Retina (tissue), 1 donor: ENCODE results near the gene ZNF607.
A peak's percentile ranks its signal among the peaks of the same experiment; 100 is the strongest.
"Not testable (repeated sequence)": the region's sequence is repeated elsewhere in the genome, so short reads cannot be mapped to it uniquely, and the experiment has no call there.

ENCODE experiments used
- DNase-seq: peaks from one replicate; pipeline ENCODE4 v3.0.0-alpha.2; 2016

ZNF607 gene

DNA sequence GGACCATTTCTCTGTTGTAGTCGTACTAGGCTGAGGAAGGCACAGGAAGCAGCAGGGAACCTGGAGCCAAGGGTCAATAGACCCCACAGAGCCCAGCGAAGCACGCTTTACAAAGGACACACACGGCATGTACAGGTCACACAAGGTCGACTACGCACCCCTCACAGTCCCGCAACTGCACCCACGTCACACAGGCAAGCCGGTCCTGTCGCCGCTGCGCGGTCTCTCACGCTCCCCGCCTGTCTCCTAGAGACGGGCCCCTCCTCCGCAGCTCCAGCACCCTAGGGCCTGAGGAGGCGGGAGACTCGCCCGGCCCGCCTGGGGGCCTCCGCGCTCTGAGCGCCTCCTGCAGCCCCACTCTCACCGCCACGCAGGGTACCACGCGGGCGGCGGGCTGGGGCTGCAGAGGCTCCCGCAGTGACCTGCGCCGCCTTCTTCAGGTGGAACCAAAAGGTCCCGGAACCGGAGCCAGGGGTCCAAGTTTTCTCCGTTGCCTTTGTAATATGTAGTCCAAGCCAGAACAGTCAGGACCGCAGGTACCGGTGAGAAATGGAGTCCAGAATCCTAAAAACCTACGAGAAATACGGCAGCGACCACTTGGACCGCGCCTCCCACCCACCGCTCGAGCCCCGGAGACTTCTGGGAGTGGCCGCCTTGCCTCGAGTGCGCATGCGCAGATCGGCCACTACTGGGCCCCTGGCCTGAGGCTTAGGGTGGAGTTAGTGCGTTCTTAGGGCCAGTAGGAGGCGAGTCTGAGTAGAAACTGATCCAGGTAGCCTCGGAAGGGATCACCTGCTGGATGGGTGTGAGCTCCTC is at the start of gene ZNF607:
Gene ZNF607 (minus strand): TSS at position 651 of the 816 bp plus-strand sequence. CDS start 8,143 bp downstream, outside the sequence.
- DNase-seq: peak; percentile 97

DNA sequence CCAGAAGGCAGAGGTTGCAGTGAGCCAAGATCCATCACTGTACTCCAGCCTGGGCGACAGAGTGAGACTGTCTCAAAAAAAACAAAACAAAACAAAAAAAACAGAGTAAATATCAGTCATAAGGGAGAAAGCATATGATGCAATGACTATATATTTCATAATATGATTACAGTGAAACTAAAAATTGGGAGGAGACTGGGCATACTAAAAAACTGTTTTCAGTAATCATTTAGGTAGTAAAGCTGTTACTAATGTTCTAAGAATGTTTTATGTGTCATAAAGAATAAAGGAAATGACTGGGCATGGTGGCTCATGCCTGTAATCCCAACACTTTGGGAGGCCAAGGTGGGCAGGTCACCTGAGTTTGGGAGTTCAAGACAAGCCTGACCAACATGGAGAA is 43.9 kb upstream of the ZNF607 start:
- DNase-seq: no peak

DNA sequence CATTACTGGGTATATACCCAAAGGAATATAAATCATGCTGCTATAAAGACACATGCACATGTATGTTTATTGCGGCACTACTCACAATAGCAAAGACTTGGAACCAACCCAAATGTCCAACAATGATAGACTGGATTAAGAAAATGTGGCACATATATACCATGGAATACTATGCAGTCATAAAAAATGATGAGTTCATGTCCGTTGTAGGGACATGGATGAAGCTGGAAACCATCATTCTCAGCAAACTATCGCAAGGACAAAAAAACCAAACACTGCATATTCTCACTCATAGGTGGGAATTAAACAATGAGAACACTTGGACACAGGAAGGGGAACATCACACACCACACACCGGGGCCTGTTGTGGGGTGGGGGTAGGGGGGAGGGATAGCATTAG is 38.1 kb upstream of the ZNF607 start:
- DNase-seq: not testable (repeated sequence)

DNA sequence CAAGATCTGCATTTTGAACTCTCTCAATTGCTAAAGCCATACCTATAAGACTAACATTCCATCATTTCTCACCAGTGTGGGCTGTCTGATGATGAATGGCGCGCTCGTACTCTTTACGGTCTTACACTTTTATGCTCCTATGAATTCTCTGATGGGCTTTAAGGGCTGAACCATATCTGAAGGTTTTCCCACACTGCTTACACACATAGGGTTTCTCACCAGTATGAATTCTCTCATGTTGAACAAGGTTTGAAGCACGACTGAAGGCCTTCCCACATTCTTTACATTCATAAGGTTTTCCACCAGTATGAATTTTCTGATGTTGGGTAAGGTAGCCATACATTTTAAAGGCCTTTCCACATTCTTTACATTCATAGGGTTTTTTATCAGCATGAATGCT is 18.8 kb upstream of the ZNF607 start:
- no peak for DNase-seq

DNA sequence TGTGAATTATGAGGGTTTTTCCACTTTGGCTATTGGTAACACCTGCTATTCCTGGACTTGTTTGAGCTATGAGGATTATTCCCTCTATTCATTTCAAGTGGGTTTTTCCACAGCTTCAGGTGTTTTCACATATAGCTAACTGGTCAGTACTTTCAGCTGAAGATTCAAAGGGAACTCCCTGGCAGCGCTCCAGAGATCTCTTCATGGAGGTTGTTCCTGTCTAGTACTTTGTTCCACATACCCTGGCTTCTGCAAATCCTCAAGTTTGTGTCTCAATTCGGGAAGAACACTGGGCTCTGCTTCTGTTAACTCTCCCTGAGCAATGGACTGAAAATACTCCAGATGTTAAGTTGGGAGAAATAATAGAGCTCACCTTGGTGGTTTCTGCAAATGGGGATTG is 5.6 kb upstream of the ZNF607 start:
- DNase-seq: no peak

DNA sequence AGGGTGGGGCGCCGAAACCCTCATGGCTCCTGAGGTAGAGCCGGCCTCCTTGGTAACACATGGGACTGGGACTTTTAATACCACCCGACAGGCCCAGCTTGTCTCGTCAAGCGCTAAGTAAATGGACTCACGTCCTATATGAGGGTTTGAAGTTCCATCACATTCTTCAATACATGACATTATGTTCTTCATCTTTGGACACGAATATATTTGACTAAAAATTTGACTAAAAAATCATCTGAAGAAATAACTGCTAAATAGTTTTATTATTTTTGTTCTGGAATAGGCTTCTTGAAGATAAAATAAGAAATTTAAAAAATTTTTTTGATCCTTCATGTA is 335 bp upstream of the ZNF607 start:
- no peak for DNase-seq

DNA sequence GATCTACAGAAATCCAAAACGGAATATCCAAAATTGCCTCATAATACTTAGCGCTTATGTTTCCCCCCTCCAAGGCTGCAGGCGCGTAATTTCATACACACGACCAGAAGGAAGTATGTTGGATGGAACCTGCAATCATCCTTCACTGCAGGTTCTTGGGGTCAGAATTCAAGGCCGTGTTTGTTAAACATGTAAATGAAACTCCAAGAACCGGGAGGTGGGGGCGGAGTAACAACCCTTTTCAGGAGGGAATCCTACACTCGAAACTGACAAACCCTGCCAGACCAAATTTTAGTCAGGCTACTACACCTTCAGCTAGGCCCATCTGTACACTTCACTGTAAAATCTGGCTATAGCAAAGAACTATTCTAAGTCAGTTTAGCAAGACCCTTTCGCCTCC is 1.3 kb downstream of the ZNF607 start:
- DNase-seq: peak; percentile 9

DNA sequence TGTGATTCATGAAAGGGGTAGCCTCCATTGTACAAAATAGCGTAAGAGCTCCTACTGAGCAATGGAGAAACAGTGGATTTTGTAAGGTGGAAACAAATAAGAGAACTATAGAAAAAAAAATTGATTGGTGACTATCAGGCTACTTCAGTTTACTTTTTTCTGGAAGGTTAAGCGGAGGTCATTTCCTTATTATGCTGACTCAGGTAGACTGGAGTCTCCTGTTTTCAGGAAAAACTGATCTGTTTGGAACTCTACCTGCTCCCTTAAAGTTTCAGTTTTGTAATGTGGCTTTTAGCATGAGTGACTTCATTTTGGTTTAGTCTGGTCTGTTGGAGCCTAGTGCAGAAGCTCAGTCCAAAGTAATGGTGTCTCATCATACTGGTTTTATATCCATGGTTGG is 3.4 kb downstream of the ZNF607 start:
- no peak for DNase-seq

DNA sequence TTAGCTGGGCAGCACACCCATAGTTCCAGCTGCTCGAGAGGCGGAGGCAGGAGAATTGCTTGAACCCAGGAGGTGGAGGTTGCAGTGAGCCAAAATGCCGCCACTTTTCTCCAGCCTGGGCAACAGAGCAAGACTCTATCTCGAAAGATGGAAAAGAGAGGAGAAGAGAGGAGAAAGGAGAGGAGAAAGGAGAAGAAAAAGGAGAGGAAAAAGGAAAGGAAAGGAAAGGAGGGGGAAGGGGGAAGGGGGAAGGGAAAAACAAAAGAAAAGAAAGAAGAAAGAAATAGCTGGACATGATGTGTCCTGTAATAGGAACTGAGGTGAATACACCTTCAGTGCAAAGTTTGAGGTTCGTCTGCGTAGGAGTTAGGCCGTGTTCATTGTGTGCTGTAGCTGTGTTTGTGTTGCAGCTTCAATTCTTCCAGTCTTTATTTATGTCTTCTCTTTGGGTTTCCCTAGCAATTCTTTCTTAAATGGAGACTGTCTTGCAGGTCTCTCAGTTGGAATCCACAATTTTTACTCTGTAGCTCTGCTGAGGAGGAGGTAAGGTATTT is 13.4 kb downstream of the ZNF607 start:
- no peak for DNase-seq

DNA sequence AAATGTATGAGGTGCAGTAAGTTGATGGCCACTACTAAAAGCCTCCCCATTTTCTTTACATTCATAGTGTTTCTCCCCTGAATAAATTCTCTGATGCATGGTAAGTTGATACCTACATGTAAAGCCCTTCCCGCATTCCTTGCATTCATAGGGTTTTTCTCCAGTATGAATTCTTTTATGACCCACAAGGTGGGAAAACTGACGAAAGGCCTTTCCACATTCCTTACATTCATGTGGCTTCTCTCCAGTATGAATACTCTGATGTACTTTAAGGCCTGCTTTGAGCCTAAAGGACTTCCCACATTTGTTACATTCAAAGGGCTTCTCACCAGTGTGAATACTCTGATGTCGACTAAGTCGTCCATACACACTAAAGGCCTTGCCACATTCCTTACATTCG is 20.5 kb downstream of the ZNF607 start:
- DNase-seq: no peak

DNA sequence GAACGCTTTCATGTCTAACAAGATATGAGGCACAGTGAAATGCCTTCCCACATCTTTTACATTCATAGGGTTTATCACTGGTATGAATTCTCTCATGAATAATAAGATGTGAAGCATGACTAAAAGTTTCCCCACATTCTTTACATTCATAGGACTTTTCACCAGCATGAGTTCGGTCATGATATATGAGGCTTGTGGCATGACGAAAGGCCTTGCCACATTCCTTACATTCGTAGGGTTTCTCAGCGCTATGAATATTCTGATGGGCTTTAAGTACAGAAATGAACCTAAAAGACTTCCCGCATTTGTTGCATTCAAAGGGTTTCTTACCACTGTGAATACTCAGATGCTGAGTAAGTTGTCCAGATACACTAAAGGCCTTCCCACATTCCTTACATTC is 21.3 kb downstream of the ZNF607 start:
- DNase-seq: no peak

DNA sequence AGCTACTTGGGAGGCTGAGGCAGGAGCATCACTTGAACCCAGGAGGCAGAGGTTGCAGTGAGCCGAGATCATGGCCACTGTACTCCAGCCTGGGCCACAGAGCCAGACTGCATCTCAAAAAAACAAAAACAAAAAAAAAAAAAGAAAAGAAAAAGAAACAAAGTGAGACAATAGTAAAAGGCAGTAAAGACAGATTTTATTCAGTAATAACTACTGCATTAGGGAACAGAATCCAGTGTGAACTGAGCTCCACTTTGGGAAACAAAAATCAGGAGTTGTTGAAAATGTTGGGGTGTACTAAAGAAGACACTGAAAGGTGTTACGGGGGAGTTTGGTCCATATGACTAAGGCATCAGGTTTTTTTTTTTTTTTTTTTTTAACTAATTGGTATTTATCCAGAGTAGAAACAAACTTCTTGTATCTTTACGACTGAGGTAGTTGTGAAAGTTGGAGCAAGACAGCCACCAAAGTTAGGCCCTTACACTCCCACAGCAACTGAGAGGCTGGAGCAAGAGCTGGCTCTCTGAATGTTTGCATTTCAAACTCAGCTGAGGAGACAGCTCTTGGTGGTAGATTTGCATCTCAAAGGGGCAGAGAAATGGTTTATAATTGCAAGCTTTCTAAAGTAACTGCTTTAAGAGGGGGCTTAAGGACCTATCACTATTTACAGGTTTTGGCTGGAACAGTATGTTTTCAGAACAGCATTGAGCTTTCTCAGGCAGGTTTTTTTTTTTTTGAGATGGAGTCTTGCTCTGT is 24.2 kb downstream of the ZNF607 start:
- DNase-seq: no peak

DNA sequence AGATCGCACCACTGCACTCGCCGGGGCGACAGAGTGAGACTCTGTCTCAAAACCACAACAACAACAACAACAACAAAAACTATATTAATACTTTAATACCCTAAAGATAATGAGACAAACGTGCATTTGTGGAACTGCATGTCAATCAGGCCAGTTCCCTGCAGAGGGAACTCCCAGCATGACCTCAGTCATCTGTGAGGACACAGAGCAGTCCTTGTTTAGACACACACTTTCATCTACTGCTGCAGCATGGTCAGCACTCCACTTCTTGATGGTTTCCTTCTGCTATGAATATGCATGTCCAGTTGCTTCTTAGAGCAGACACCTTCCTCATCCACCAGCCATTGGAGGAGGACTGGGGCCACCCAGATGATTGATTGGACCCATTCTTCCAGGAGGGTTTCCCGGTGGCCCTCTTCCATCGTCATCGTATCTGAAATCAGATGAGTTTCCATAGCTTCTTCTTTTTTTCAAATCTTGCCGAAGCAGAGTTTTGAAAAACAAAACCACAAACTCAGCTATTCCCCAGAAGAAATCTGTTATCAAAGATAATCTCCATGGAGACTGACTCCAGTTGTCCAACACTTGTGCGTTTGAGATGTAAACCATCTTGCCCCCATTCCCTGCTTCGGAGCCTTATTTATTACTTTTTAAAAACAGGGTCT is 26.5 kb downstream of the ZNF607 start:
- peak; percentile 9 for DNase-seq

DNA sequence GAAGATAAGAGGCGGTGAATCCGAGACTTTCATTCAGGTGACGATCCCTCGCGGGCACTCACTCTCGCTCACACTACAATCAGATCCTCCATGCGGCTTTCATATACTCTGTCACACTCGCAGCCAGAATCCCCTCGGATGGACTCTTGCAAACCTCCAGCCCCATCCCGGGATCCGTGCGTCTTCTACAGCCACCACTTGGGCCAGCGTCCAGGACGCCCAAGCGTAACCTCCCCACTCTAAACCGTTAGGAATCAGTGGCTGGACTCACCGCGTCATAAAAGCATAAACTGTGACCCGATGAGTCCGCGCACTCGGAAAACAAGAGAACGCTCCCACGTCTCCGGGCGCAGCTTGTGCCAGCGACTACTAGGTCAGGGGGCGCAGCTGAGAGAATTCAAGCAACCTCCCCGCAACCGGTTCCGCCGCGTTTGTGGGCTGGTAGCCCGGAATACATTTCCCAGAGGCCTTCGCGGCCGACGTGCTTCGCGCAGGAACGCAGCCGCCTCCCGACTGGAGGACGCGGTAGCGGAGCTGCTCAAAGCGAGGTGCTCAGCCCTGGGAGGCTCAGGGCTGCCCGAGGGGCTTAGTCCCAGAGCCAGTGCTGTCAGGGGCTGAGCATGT is 27.6 kb downstream of the ZNF607 start:
- DNase-seq: peak; percentile 96

DNA sequence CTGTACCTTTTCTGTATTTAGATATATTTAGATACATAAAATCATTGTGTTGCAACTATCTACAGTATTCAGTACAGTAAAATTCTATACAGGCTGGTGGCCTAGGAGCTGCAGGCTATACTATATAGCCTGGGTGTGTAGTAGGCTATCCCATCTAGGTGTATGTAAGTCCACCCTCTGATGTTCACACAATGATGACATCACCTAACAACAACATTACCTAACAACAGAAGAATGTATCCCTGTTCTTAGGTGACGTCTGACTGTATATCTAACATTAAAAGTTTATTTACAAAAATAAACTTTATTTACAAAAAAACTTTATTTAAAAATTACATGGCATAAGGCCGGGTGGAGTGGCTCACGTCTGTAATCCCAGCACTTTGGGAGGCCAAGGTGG is 36.0 kb downstream of the ZNF607 start:
- DNase-seq: no peak

DNA sequence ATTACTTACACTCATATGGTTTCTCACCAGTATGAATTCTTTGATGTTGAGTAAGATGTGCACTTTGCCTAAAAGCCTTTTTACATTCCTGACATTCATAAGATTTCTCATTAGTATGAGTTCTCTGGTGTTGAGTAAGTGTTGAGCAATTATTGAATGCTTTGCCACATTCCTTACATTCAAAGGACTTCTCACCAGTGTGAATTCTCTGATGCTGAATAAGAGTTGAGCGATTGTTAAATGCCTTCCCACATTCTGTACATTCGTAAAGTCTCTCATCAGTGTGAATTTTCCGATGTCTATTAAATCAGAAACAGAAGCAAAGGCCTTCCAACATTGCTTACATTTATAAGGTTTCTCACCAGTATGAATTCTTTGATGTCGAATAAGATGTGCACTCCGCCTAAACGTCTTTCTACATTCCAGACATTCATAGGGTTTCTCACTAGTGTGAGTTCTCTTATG is 50.1 kb downstream of the ZNF607 start:
- no peak for DNase-seq

DNA sequence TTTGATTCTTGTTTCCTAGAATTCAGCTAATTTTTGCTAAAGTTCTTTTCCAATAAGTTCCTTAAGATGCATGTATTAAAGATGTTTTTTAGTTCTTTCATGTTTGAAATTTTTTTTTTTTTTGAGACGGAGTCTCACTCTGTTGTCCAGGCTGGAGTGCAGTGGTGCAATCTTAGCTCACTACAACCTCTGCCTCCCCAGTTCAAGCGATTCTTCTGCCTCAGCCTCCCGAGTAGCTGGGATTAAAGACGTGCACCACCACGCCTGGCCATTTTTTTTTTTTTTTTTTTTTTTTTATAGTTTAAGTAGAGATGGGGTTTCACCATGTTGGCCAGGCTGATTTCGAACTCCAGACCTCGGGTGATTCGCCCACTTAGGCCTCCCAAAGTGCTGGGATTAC is 62.4 kb downstream of the ZNF607 start:
- not testable (repeated sequence) for DNase-seq

DNA sequence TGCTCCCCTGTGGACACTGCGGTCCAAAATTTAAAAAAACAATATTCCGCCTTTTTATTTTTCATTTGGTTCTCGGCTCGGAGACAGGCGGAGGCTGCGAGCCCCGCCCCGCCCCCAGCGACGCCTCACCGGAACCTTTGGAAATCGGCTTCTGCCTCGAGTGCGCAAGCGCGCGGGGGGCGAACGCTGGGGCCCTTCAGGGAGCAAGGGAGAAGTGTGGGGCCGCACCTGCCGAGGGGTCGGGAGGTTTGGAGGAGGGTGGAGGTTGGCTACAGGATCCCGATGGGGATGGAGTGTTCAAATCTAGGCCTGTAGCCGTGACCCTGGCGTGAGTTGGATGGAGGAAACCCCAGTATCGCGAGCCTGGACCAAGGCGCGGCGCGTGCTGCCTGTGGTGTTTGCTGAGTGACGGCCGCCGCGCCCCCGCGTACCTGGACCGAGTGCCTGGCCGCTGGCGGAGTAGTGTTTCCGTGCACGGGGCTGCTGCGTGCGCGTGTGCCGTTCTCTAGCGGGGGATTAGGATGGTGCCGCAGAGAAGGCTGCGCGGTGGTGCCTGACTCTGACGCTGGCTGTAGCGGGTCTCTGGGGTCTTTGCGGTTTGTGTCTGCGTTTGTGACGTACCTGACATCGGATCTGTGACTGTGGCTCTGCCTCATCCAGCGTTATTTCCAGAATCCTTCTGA is 63.7 kb downstream of the ZNF607 start:
- DNase-seq: peak; percentile 98

DNA sequence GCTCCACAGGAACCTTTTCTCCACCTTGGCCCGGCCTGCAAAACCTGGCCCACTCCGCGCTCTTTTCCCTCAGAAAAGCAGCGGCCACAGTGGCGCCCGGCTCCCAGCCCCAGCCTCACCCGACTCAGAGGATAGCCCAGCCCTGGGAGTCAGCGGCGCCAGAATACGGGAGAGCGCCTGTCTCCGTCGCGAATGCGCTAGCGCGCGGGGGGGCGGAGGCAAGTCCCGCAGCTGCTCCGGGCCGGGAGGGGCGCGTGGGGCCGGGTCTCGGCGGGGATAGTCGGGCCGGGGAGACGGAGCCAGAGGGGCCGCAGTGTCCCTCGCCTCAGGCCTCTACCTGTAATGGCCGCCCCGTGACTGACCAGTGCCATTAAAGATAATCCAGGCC is 64.3 kb downstream of the ZNF607 start, which contains the start of gene ZFP30:
Gene ZFP30 (minus strand): TSS at position 165 of the 388 bp plus-strand sequence. CDS start 7,643 bp downstream, outside the sequence.
- DNase-seq: peak; percentile 95

DNA sequence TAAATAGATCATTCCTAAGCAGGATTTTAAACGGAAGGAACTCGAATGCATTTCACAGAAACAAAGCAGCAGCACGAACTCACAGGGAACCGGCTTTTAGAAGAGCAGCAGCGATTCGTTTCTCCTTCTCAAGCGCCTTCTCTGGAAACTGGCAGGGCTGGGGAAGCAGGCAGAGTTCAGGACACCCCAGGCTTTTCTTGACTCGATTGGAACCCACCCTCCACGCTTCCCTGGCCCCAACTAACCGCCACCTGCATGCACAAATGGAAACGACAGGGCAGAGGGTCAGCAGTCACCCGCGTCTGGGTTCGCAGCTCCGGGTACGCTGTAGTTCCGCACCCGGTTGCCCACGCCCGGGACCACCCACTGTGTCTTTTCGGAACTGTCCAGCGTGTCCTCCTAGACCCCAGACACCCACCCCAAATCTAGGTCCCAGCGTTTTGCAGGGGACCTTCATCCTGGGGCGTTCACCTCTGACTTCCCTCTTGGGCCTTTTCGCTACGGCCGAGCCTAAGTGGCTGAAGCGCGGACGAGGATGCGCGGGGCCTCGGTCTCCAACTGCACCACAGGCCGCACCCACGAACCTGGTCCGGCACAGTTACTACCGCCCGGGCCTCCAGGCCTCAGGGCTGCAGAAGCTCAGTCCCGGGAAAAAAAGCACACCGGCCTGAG is 64.8 kb downstream of the ZNF607 start:
- peak; percentile 95 for DNase-seq

DNA sequence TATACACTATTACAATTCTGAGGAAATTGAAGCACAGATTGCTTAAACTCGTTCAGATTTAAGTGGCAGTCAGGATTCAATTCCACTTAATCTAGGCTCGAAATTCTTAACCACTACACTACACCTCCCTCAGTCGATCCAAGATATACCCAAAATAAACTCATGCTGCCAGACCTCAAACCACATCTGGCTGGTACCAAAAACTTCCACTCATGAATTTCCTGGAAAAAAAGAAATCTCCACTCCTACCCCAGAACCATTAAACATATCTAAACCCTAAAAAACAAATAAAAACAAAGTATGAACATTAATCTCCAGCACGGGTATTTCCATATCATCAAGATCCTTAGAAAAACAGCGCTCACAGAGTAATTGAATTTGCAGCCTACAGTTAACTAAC is 65.4 kb downstream of the ZNF607 start:
- DNase-seq: no peak
